Right atrium auricular region (tissue), 2 donors: ENCODE measurements around the gene PRKCA. TPM values are rescaled to one million over a fixed set of nuclear protein-coding genes. Genes with fewer than 3 reads are reported as not detected.

ENCODE experiments used
- DNase-seq: peaks from one replicate; pipeline ENCODE4 v3.0.0-alpha.2; 2019; ENCODE audit warnings: low spot score
- H3K27ac ChIP-seq, 2 donors: fragments of 200-600 bp; sonication (generic); 1 replicate in 1 of 2; 2 replicates in 1 of 2; pipeline ENCODE4 v1.5.1; 2016 to 2019
- H3K27me3 ChIP-seq, 2 donors: fragments of 200-600 bp; sonication (generic); one replicate each; pipeline versions ENCODE4 v1.5.1 to v1.6.0; 2017 to 2019
- H3K36me3 ChIP-seq: fragments of 200-600 bp; sonication (generic); one replicate; pipeline ENCODE4 v1.5.1; 2016
- H3K4me1 ChIP-seq, 2 donors: fragments of 200-600 bp; sonication (generic); one replicate each; pipeline versions ENCODE4 v1.5.1 to v1.6.0; 2017 to 2019
- H3K4me3 ChIP-seq, 2 donors: fragments of 200-600 bp; sonication (generic); 1 replicate in 1 of 2; 2 replicates in 1 of 2; pipeline ENCODE4 v1.5.1; 2017 to 2019; ENCODE audit warnings: mild to moderate bottlenecking in 1 of 2, moderate library complexity in 1 of 2
- H3K9me3 ChIP-seq, 2 donors: fragments of 200-600 bp; sonication (generic); one replicate each; pipeline ENCODE4 v1.5.1; 2019
- total RNA-seq, 2 donors: library from RNA; depleted of rRNA; stranded (reverse); fragments of >200 nt; gene quantifications; one replicate each; pipeline ENCODE4 v1.1.0, GENCODE V29; 2016
- TF ChIP-seq, protein P1 (sequence below), 2 donors: fragments of 200-600 bp; sonication (generic); IDR thresholded peaks; one replicate each; pipeline ENCODE4 v1.5.1; 2019; ENCODE audit warnings: antibody characterized with exemption in 2 of 2

The PRKCA gene
- total RNA-seq, 2 donors from 2014 or later = 6.4 to 6.6 TPM

DNA sequence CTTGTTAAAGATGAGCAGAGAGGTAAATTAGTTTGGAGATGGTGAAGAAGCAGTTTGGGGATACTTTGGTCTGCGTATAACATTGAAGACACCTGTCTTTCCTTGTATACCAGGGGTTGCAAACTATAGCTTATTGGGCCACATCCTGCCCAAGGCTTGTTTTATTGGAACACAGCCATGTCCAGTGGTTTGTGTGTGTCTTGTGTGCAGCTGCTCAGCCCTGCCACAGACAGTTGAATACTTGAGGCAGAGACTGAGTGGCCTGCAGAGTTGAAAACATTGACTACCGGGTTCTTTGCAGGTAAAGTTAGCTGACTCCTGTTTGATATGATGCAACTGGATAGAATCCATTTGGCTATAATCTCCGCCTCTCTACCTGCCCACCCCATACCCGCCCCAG, 224.4 kb downstream of the PRKCA start:
- Histone ChIP-seq H3K4me1 (no peaks in the 10 kb centered on the region), H3K27me3 (no peaks in the 10 kb centered on the region), H3K36me3 (no peaks in the 10 kb centered on the region), H3K9me3 (no peaks in the 10 kb centered on the region), H3K27ac (no peak overlapping the region), H3K4me3 (no peak overlapping the region)
- TF ChIP-seq, protein P1, sequence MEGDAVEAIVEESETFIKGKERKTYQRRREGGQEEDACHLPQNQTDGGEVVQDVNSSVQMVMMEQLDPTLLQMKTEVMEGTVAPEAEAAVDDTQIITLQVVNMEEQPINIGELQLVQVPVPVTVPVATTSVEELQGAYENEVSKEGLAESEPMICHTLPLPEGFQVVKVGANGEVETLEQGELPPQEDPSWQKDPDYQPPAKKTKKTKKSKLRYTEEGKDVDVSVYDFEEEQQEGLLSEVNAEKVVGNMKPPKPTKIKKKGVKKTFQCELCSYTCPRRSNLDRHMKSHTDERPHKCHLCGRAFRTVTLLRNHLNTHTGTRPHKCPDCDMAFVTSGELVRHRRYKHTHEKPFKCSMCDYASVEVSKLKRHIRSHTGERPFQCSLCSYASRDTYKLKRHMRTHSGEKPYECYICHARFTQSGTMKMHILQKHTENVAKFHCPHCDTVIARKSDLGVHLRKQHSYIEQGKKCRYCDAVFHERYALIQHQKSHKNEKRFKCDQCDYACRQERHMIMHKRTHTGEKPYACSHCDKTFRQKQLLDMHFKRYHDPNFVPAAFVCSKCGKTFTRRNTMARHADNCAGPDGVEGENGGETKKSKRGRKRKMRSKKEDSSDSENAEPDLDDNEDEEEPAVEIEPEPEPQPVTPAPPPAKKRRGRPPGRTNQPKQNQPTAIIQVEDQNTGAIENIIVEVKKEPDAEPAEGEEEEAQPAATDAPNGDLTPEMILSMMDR (IDR thresholded peaks at IDR 0.05) = no peak
- no peak for DNase-seq

GRCh38 chr17:66527335-66527734, 224.9 kb downstream of the PRKCA start:
- Histone ChIP-seq H3K9me3 (no peaks in the 10 kb centered on the region), H3K27ac (no peak overlapping the region), H3K4me1 (no peaks in the 10 kb centered on the region), H3K27me3 (no peaks in the 10 kb centered on the region), H3K36me3 (no peaks in the 10 kb centered on the region), H3K4me3 (no peak overlapping the region)
- DNase-seq = no peak
- TF ChIP-seq, protein P1 (IDR thresholded peaks at IDR 0.05) = no peak

- Histone ChIP-seq H3K27me3 (no peaks in the 10 kb centered on the region), H3K4me3 (no peak overlapping the region), H3K36me3 (no peaks in the 10 kb centered on the region), H3K27ac (no peak overlapping the region), H3K4me1 (no peaks in the 10 kb centered on the region), H3K9me3 (no peaks in the 10 kb centered on the region)
- TF ChIP-seq, protein P1 (IDR thresholded peaks at IDR 0.05) = no peak
- no peak for DNase-seq
Measured at GRCh38 chr17:66531851-66532295, 229.5 kb downstream of the PRKCA start.

DNA sequence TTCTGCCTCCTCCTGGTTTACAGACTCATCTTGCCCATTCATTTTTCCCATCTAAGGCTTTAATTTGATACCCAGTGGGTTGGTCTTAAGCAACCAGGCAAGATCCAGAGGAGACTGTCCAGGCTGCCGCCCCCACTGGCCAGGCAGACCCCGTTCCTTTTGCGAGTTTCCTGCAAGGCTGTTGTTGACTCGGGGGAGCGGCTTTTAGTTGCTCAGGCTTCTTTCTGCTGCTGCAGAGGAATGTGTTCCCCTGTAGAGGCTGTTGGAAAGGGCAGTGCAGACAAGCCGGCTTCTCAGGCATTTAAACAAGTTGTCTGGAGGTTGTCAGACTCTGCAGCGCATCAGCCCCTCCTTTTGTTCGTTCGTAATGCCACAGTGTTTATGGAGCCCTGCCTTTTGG, 231.2 kb downstream of the PRKCA start:
- TF ChIP-seq, protein P1 (IDR thresholded peaks at IDR 0.05) = no peak
- H3K36me3 ChIP-seq = no peaks in the 10 kb centered on the region
- no peak overlapping the region for H3K27ac ChIP-seq
- H3K27me3 ChIP-seq = no peaks in the 10 kb centered on the region
- peaks cover 0 to 3% of the 10 kb centered on the region in 2 donors for H3K4me1 ChIP-seq
- no peak overlapping the region for H3K4me3 ChIP-seq
- H3K9me3 ChIP-seq = no peaks in the 10 kb centered on the region
- DNase-seq = no peak

- Histone ChIP-seq H3K9me3 (no peaks in the 10 kb centered on the region), H3K4me1 (peaks cover 0 to 7% of the 10 kb centered on the region in 2 donors), H3K36me3 (no peaks in the 10 kb centered on the region), H3K27me3 (no peaks in the 10 kb centered on the region), H3K27ac (no peak overlapping the region), H3K4me3 (no peak overlapping the region)
- DNase-seq = no peak
- TF ChIP-seq, protein P1 (IDR thresholded peaks at IDR 0.05) = no peak
Measured at GRCh38 chr17:66533986-66534385, 231.6 kb downstream of the PRKCA start.

DNA sequence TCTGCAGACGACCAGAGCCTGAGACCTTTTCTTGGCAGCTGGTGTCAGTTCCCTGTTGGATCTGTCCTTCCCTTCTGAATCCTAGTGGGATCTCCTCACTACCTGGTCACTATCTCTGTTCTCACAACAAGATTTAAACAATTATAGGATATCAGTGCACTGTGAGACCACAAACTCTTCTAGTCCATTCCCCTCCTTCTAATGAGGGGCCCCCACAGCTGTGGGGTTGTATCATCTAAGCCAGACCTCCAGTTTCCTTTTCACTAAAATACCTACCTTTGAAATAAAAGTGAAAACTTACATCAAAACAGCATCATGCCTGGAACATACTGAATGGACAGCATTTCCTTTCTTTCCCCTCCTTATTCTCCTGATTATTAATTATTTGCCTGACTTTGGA, 233.2 kb downstream of the PRKCA start:
- Histone ChIP-seq H3K4me1 (peaks cover 0 to 16% of the 10 kb centered on the region in 2 donors), H3K4me3 (no peak overlapping the region), H3K9me3 (no peaks in the 10 kb centered on the region), H3K36me3 (no peaks in the 10 kb centered on the region), H3K27me3 (no peaks in the 10 kb centered on the region), H3K27ac (no peak overlapping the region)
- TF ChIP-seq, protein P1 (IDR thresholded peaks at IDR 0.05) = no peak
- no peak for DNase-seq
